ENCODE measurements around the gene PDZD11.

GRCh38 chrX:70336767-70337166, 47.0 kb upstream of the PDZD11 start:
- TF ChIP-seq SREBF2 (CRISPR knock-in tag; IDR thresholded peaks at IDR 0.05) (no peak), EZH2 (IDR thresholded peaks at IDR 0.05; ENCODE audit: borderline replicate concordance, low read depth, low read length) (no peak), ZNF766 (CRISPR knock-in tag; conservative IDR thresholded peaks at IDR 0.05) (no peak), POLR2AphosphoS5 (IDR thresholded peaks at IDR 0.05; ENCODE audit: control insufficient read depth, insufficient read depth, low read depth, low read length) (no peak)
